ENCODE results near the gene PLCB3.
A peak's percentile ranks its signal among the peaks of the same experiment; 100 is the strongest.

PLCB3 gene

DNA sequence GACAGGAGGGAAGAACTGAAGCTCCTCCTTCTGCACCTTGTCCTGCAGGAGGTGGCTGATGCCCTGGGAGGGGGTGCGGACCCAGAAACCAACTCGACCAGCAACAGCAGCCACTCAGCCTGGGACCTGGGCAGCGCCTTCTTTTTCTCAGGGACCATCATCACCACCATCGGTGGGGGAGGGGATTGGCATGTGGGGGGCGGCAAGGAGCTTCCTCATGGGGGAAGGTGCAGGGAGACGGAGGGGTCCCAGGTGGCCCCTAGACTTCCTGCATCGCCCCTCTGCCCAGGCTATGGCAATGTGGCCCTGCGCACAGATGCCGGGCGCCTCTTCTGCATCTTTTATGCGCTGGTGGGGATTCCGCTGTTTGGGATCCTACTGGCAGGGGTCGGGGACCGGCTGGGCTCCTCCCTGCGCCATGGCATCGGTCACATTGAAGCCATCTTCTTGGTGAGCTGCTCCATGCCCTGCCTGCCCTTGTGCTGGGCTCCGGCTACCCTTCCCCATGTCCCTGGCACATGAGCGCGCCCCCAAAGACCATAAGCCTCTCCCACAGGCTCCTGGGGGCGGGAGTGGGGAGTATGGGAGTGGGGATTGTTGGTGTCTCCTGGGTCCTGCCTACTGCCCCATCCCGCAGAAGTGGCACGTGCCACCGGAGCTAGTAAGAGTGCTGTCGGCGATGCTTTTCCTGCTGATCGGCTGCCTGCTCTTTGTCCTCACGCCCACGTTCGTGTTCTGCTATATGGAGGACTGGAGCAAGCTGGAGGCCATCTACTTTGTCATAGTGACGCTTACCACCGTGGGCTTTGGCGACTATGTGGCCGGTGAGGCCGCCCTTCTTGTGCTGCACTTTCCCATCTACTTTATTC lies 45.7 kb downstream of the PLCB3 start:
- TF ChIP-seq EZH2phosphoT487 (IDR thresholded peaks at IDR 0.05; ENCODE audit: low read length) (no peak), EZH2 (optimal IDR thresholded peaks at IDR 0.05; ENCODE audit: low read depth, low read length) (no peak)
- TF ChIP-seq, protein P1, sequence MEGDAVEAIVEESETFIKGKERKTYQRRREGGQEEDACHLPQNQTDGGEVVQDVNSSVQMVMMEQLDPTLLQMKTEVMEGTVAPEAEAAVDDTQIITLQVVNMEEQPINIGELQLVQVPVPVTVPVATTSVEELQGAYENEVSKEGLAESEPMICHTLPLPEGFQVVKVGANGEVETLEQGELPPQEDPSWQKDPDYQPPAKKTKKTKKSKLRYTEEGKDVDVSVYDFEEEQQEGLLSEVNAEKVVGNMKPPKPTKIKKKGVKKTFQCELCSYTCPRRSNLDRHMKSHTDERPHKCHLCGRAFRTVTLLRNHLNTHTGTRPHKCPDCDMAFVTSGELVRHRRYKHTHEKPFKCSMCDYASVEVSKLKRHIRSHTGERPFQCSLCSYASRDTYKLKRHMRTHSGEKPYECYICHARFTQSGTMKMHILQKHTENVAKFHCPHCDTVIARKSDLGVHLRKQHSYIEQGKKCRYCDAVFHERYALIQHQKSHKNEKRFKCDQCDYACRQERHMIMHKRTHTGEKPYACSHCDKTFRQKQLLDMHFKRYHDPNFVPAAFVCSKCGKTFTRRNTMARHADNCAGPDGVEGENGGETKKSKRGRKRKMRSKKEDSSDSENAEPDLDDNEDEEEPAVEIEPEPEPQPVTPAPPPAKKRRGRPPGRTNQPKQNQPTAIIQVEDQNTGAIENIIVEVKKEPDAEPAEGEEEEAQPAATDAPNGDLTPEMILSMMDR (IDR thresholded peaks at IDR 0.05; ENCODE audit: low read length) = no peak
- Histone ChIP-seq H3K79me2 (ENCODE audit: low read length) (no peaks in the 10 kb centered on the region), H2AFZ (ENCODE audit: low read length) (no peak overlapping the region), H3K9me3 (replicated peaks; ENCODE audit: insufficient read depth, low read length) (no peaks in the 10 kb centered on the region), H3K27ac (ENCODE audit: low read length) (no peak overlapping the region), H3K4me3 (ENCODE audit: low read length) (no peak overlapping the region), H3K4me2 (ENCODE audit: low read depth, low read length) (no peak overlapping the region), H3F3A (ENCODE audit: insufficient read depth, low read length) (no peaks in the 10 kb centered on the region), H4K20me1 (ENCODE audit: insufficient read depth, low read length) (no peaks in the 10 kb centered on the region), H3K27me3 (replicated peaks; ENCODE audit: insufficient read depth, low read length) (peaks cover 89% of the 10 kb centered on the region), H3K9ac (ENCODE audit: low read length) (no peak overlapping the region), H3K36me3 (replicated peaks; ENCODE audit: insufficient read depth, low read length) (no peaks in the 10 kb centered on the region), H3K9me2 (replicated peaks; ENCODE audit: insufficient read depth, low read length) (no peaks in the 10 kb centered on the region), H3K4me1 (ENCODE audit: low read length) (peaks cover 6% of the 10 kb centered on the region)
- no peak for DNase-seq

DNA sequence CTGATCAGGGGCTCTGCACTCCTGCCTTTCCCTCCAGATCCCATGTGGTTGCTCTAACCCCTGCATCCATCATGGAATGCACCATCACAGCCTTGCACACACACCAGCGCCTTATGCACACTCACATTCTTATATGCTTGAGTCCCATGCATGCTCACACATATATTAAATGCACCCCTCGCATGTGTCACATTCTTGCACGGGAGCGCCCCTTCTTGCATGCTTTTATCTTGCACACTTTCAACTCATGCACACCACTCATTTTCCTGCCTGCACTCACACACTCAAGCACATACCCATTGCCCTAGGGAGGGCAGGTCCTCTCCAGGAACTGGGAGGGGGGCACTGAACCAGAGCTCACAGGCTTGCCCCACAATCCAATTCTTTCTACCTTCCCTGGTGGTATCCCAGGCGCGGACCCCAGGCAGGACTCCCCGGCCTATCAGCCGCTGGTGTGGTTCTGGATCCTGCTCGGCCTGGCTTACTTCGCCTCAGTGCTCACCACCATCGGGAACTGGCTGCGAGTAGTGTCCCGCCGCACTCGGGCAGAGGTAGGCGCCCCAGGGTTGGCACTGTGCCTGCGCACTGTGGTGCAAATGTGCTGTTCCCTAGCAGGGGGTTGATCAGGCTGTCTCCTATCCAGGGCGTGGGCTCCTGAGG lies 46.5 kb downstream of the PLCB3 start:
- H4K20me1 ChIP-seq (ENCODE audit: insufficient read depth, low read length) = no peaks in the 10 kb centered on the region
- no peak overlapping the region for H3K4me2 ChIP-seq (ENCODE audit: low read depth, low read length)
- H2AFZ ChIP-seq (ENCODE audit: low read length) = no peak overlapping the region
- H3K4me3 ChIP-seq (ENCODE audit: low read length) = no peak overlapping the region
- no peaks in the 10 kb centered on the region for H3K79me2 ChIP-seq (ENCODE audit: low read length)
- no peaks in the 10 kb centered on the region for H3F3A ChIP-seq (ENCODE audit: insufficient read depth, low read length)
- H3K36me3 ChIP-seq (replicated peaks; ENCODE audit: insufficient read depth, low read length) = no peaks in the 10 kb centered on the region
- no peak overlapping the region for H3K9ac ChIP-seq (ENCODE audit: low read length)
- H3K4me1 ChIP-seq (ENCODE audit: low read length) = peaks cover 6% of the 10 kb centered on the region
- DNase-seq = peak; percentile 1
- TF ChIP-seq EZH2 (optimal IDR thresholded peaks at IDR 0.05; ENCODE audit: low read depth, low read length) (no peak), EZH2phosphoT487 (IDR thresholded peaks at IDR 0.05; ENCODE audit: low read length) (no peak; the same call in 1 of the 2 replicates)
- TF ChIP-seq, protein P1 (IDR thresholded peaks at IDR 0.05; ENCODE audit: low read length) = no peak
- H3K9me3 ChIP-seq (replicated peaks; ENCODE audit: insufficient read depth, low read length) = no peaks in the 10 kb centered on the region
- peaks cover 81% of the 10 kb centered on the region for H3K27me3 ChIP-seq (replicated peaks; ENCODE audit: insufficient read depth, low read length)
- H3K27ac ChIP-seq (ENCODE audit: low read length) = no peak overlapping the region
- no peaks in the 10 kb centered on the region for H3K9me2 ChIP-seq (replicated peaks; ENCODE audit: insufficient read depth, low read length)

DNA sequence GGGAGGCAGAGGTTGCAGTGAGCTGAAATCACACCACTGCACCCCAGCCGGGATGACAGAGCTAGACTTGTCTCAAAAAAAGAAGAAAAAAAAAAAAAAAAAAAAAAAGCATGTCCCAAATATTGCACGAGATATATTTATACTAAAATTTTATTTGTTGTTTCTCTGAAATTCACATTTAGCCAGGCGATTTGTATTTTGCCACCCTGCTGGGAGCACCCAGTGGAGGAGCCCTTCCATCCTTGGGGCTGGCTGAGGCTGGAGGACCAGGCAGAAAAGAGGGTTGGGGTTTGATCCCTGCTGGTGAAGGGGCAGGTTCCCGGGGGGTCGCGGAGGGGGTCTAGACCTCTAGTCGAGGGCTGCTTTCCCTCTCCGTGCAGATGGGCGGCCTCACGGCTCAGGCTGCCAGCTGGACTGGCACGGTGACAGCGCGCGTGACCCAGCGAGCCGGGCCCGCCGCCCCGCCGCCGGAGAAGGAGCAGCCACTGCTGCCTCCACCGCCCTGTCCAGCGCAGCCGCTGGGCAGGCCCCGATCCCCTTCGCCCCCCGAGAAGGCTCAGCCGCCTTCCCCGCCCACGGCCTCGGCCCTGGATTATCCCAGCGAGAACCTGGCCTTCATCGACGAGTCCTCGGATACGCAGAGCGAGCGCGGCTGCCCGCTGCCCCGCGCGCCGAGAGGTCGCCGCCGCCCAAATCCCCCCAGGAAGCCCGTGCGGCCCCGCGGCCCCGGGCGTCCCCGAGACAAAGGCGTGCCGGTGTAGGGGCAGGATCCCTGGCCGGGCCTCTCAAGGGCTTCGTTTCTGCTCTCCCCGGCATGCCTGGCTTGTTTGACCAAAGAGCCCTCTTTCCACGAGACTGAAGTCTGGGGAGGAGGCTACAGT lies 47.9 kb downstream of the PLCB3 start:
- Histone ChIP-seq H3K4me2 (ENCODE audit: low read depth, low read length) (no peak overlapping the region), H3K9ac (ENCODE audit: low read length) (no peak overlapping the region), H3K4me1 (ENCODE audit: low read length) (peaks cover 16% of the 10 kb centered on the region), H3K9me2 (replicated peaks; ENCODE audit: insufficient read depth, low read length) (no peaks in the 10 kb centered on the region), H3F3A (ENCODE audit: insufficient read depth, low read length) (peaks cover 11% of the 10 kb centered on the region), H2AFZ (ENCODE audit: low read length) (no peak overlapping the region), H3K27ac (ENCODE audit: low read length) (no peak overlapping the region), H3K79me2 (ENCODE audit: low read length) (no peaks in the 10 kb centered on the region), H3K27me3 (replicated peaks; ENCODE audit: insufficient read depth, low read length) (peaks cover 71% of the 10 kb centered on the region), H3K9me3 (replicated peaks; ENCODE audit: insufficient read depth, low read length) (no peaks in the 10 kb centered on the region), H4K20me1 (ENCODE audit: insufficient read depth, low read length) (no peaks in the 10 kb centered on the region), H3K36me3 (replicated peaks; ENCODE audit: insufficient read depth, low read length) (no peaks in the 10 kb centered on the region), H3K4me3 (ENCODE audit: low read length) (no peak overlapping the region)
- peak; percentile 4 for DNase-seq
- TF ChIP-seq EZH2phosphoT487 (IDR thresholded peaks at IDR 0.05; ENCODE audit: low read length) (no peak), EZH2 (optimal IDR thresholded peaks at IDR 0.05; ENCODE audit: low read depth, low read length) (no peak)
- TF ChIP-seq, protein P1 (IDR thresholded peaks at IDR 0.05; ENCODE audit: low read length) = no peak

Data from MM.1S (cell line).